GM06990 (cell line): Measurements from ENCODE around the gene TRMT10B.

Experiments used
- DNase-seq: peaks from one replicate; pipeline ENCODE4 v3.0.0-alpha.2; 2011; ENCODE audit not compliant: insufficient read length; ENCODE audit errors: extremely low read depth
- H3K27me3 ChIP-seq: replicated peaks from 2 replicates; pipeline ENCODE4 v1.6.0; 2011; ENCODE audit warnings: low read length; ENCODE audit not compliant: control insufficient read depth, insufficient read depth
- H3K36me3 ChIP-seq: 2 replicates; pipeline ENCODE4 v1.5.1; 2011; ENCODE audit warnings: low read length; ENCODE audit not compliant: control insufficient read depth, insufficient read depth
- H3K4me3 ChIP-seq: replicated peaks from 2 replicates; pipeline ENCODE4 v1.5.1; 2011; ENCODE audit warnings: low read depth, mild to moderate bottlenecking, control low read depth, low read length
- TF ChIP-seq, protein P1 (sequence below): IDR thresholded peaks from 2 replicates; pipeline ENCODE4 v1.5.1; 2011; ENCODE audit warnings: low read length, control low read depth, mild to moderate bottlenecking, inconsistent platforms; ENCODE audit not compliant: insufficient read depth, poor library complexity, severe bottlenecking

Gene TRMT10B

DNA sequence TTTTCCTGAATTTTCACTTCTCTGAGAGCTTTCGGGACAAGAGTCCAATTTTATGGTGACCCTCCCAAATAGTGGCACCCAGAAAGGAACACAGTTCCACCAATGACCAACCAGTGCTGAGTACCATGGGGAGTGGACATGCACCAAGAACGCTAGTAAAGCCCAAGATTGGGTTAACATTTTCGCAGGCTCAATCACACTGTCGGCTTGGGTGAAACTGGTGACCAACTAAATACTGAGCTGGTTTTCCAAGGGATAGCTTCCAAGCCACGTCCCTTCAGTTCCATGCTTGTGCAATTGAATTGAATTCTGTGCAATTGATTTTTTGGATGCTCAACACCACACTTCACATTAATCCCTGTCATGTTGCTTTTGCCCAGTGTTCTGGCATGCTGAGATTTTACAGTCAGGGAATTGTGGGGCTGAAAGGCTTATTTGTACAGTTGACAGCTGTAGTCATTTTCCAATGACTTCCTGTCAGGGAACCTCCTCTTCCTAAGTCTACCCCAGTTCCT is 37.6 kb upstream of the TRMT10B start:
- Histone ChIP-seq H3K27me3 (no peaks in the 10 kb centered on the region; the same call in 1 of the 2 replicates), H3K4me3 (no peak overlapping the region), H3K36me3 (no peaks in the 10 kb centered on the region)
- DNase-seq = no peak
- TF ChIP-seq, protein P1, sequence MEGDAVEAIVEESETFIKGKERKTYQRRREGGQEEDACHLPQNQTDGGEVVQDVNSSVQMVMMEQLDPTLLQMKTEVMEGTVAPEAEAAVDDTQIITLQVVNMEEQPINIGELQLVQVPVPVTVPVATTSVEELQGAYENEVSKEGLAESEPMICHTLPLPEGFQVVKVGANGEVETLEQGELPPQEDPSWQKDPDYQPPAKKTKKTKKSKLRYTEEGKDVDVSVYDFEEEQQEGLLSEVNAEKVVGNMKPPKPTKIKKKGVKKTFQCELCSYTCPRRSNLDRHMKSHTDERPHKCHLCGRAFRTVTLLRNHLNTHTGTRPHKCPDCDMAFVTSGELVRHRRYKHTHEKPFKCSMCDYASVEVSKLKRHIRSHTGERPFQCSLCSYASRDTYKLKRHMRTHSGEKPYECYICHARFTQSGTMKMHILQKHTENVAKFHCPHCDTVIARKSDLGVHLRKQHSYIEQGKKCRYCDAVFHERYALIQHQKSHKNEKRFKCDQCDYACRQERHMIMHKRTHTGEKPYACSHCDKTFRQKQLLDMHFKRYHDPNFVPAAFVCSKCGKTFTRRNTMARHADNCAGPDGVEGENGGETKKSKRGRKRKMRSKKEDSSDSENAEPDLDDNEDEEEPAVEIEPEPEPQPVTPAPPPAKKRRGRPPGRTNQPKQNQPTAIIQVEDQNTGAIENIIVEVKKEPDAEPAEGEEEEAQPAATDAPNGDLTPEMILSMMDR = no peak

DNA sequence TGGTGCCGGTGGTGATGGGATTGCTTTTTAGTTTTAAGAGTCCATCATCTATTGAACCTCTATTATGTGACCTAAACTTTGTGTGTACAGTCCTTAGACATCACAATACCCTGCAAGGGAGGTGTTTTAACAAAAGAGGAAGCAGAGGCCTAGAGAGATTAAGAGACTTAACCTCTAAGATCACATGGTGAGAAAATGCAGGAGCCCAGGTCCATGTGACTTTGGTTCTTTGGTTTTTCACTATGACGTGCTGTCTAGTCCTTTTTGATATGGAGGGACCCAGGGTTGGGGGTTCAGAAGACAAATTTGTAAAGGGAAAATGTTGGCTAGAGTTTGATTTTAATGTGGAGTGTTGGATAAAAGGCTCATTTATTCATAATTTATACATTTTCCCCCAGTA is 34.1 kb upstream of the TRMT10B start:
- TF ChIP-seq, protein P1 = no peak
- Histone ChIP-seq H3K4me3 (no peak overlapping the region), H3K36me3 (no peaks in the 10 kb centered on the region), H3K27me3 (no peaks in the 10 kb centered on the region; the same call in 1 of the 2 replicates)
- no peak for DNase-seq

DNA sequence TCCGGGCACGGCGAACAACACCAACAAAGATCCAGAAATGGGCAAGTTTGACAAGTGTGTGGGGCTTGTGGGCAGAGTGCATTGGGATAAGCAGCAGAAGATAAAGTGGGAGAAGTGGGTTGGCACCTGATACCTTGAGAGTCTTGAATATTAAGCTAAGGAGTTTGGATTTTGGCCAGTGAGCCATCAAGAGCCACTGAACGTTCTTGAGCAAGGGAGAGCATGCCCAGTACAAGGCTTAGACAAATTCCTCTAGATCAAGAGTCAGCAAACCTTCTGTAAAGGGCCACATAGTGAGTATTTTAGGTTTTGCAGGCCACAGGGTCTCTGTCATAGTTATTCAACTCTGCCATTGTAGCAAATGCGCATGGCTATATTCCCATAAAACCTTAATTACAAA is 26.6 kb upstream of the TRMT10B start:
- DNase-seq = no peak
- Histone ChIP-seq H3K36me3 (no peaks in the 10 kb centered on the region), H3K4me3 (no peak overlapping the region), H3K27me3 (no peaks in the 10 kb centered on the region)
- TF ChIP-seq, protein P1 = no peak

DNA sequence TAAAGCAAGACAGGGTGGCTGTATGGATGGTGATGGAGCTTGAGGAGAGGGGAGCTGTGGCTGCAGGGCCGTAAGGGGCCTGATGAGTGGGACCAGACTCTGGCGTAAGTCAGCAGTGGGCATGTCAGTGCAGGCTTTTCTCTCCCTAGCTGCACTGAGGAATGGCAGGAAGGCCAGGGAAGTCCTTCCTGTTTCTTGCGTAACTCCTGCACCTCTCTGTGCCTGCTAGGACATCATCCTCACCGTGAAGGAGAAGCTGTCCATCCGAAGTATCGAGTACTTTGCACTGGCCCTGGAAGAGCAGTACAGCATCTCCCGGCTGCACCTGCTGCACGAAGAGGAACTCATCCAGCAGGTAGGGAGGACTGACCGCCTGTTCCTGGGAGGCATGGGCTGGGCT is 24.1 kb upstream of the TRMT10B start:
- Histone ChIP-seq H3K36me3 (no peaks in the 10 kb centered on the region), H3K4me3 (no peak overlapping the region), H3K27me3 (no peaks in the 10 kb centered on the region; the same call in 1 of the 2 replicates)
- TF ChIP-seq, protein P1 = no peak
- no peak for DNase-seq

DNA sequence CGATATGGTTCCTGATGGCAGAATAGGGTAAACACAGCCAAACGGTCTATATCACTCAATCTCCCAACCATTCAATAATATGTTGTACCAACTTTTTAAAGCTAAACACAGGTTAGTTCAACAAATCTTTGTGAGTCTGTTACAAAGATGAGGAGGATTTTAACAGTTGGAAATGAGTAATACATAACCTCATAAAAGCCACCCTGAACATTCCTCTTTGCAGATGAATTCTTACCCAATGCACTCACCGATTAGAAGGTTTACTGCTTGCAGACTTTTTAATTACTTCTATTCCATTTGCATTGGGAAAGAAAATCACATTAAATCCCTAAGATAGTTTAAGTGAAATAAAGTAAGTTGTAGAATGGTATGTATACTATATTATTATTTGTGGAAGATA is 23.3 kb upstream of the TRMT10B start:
- Histone ChIP-seq H3K4me3 (no peak overlapping the region), H3K36me3 (no peaks in the 10 kb centered on the region), H3K27me3 (no peaks in the 10 kb centered on the region; the same call in 1 of the 2 replicates)
- TF ChIP-seq, protein P1 = no peak
- no peak for DNase-seq

DNA sequence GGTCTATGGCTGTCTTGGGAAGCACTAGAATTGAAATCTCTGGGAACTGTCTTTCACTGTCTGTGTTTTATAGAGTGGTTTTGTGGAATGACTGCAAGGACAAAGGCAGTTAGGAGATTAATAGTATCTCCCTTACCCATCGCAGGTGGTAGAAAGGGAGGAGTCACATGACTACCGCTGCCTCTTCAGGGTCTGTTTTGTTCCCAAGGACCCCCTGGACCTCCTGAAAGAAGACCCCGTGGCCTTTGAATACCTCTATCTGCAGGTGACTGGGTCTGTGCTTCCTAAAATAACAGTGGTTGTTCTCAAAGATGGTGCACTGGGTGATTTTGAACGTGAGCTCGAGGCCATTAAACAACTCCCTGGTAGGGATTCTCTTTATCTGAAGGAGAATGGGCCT is 22.8 kb upstream of the TRMT10B start:
- no peak for DNase-seq
- Histone ChIP-seq H3K4me3 (no peak overlapping the region), H3K36me3 (no peaks in the 10 kb centered on the region), H3K27me3 (no peaks in the 10 kb centered on the region; the same call in 1 of the 2 replicates)
- TF ChIP-seq, protein P1 = no peak
